IPS-15b (cell line): ENCODE results near the gene PHF5A.

Experiments
- H3K27me3 ChIP-seq: one replicate; pipeline ENCODE4 v1.6.1; 2013; ENCODE audit warnings: low read length; ENCODE audit not compliant: control insufficient read depth, insufficient read depth
- H3K36me3 ChIP-seq: one replicate; pipeline ENCODE4 v1.6.1; 2013; ENCODE audit warnings: low read length; ENCODE audit not compliant: control insufficient read depth, insufficient read depth
- H3K4me1 ChIP-seq: one replicate; pipeline ENCODE4 v1.6.1; 2013; ENCODE audit warnings: mild to moderate bottlenecking, low read length; ENCODE audit not compliant: control insufficient read depth, insufficient read depth
- H3K4me3 ChIP-seq: one replicate; pipeline ENCODE4 v1.5.1; 2013; ENCODE audit warnings: low read depth, low read length
- H3K9ac ChIP-seq: one replicate; pipeline ENCODE4 v1.6.1; 2013; ENCODE audit warnings: low read depth, mild to moderate bottlenecking, low read length
- H3K9me3 ChIP-seq: one replicate; pipeline ENCODE4 v1.6.1; 2013; ENCODE audit warnings: mild to moderate bottlenecking, low read length; ENCODE audit not compliant: control insufficient read depth, insufficient read depth

The PHF5A gene

GRCh38 chr22:41418717-41419116, 49.8 kb downstream of the PHF5A start:
- Histone ChIP-seq H3K4me3 (no peak overlapping the region), H3K4me1 (peaks cover 2% of the 10 kb centered on the region), H3K27me3 (no peaks in the 10 kb centered on the region), H3K36me3 (no peaks in the 10 kb centered on the region), H3K9ac (no peak overlapping the region), H3K9me3 (no peaks in the 10 kb centered on the region)

GRCh38 chr22:41417622-41418390, 50.7 kb downstream of the PHF5A start:
- no peak overlapping the region for H3K4me3 ChIP-seq
- H3K27me3 ChIP-seq = no peaks in the 10 kb centered on the region
- H3K4me1 ChIP-seq = peaks cover 2% of the 10 kb centered on the region
- no peak overlapping the region for H3K9ac ChIP-seq
- H3K9me3 ChIP-seq = no peaks in the 10 kb centered on the region
- no peaks in the 10 kb centered on the region for H3K36me3 ChIP-seq

- Histone ChIP-seq H3K9me3 (no peaks in the 10 kb centered on the region), H3K9ac (no peak overlapping the region), H3K4me3 (no peak overlapping the region), H3K4me1 (peaks cover 8% of the 10 kb centered on the region), H3K36me3 (no peaks in the 10 kb centered on the region), H3K27me3 (no peaks in the 10 kb centered on the region)
Observed at GRCh38 chr22:41415554-41415953, 52.9 kb downstream of the PHF5A start.

DNA sequence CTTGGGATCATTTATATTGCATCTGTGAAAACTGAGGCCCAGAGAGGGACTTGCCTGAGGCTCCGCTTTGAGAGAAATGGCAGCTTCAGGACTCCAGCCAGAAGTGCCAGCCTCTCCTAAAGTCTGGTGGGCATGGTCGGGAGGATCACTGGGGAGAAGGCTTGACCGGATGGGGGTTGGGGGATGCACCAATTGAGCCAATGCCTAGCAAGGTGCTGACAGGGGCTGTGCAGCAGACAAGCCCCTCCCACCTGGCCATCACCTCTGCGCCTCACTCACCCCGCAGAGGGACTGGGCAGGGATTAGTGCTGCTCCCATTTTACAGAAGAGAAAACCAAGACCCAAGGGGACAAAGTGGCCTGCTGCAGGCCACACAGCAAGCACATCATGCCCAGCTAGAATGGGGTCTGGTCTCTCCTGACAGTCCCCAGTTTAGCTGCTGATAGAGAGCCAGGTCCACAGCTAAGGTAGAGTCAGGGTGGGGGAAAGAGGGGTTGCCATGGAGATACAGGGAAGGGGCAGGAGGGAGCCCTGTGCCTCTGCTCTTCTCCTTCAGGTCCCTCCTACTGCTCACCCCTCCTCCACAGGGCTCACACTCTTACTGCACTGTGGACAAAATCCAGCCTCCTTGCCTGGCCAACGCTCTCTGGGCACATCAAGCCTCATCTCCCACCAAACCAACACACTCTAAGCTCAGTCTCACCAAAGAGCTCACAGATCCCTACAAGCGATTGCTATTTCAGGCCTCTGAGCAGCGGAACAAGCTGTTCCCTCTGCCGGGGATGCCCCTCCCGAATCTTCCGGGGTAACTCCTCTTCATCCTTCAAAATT, 57.3 kb downstream of the PHF5A start:
- peak overlapping the region; percentile 8 for H3K9ac ChIP-seq
- H3K4me3 ChIP-seq = no peak overlapping the region
- H3K36me3 ChIP-seq = no peaks in the 10 kb centered on the region
- H3K27me3 ChIP-seq = no peaks in the 10 kb centered on the region
- peaks cover 8% of the 10 kb centered on the region for H3K4me1 ChIP-seq
- no peaks in the 10 kb centered on the region for H3K9me3 ChIP-seq

DNA sequence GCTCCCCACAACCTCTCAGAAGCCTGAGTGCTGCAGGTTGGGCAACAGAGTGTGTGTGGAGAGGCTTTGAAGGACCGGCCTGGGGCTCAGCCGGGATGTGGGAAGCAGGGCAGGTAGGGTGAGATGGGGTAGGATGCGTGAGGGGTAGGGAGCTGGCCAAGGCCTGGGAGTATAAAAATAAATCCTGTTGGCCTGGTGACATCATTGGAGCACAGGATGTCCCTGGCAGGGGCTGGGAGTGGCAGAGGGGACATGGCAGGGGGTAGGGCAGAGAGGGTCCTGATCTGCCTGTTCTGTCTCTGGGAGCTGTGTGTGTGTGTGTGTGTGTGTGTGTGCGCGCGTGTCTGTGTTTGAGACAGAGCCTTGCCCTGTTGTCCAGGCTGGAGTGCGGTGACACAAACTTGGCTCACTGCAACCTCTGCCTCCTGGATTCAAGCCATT, 58.2 kb downstream of the PHF5A start:
- no peaks in the 10 kb centered on the region for H3K36me3 ChIP-seq
- no peaks in the 10 kb centered on the region for H3K9me3 ChIP-seq
- H3K4me1 ChIP-seq = peaks cover 8% of the 10 kb centered on the region
- no peaks in the 10 kb centered on the region for H3K27me3 ChIP-seq
- no peak overlapping the region for H3K9ac ChIP-seq
- H3K4me3 ChIP-seq = no peak overlapping the region
